Measurements from ENCODE around the gene MYMK. TPM values are rescaled to one million over a fixed set of nuclear protein-coding genes. Genes with fewer than 3 reads are reported as not detected.

Gene MYMK
- total and polyA plus RNA-seq, 2 of the 13 experiments (the other 11 are each of a cell fraction or from before 2014, with no cell fraction given) = not detected

GRCh38 chr9:133477992-133478850 lies 46.5 kb downstream of the MYMK start (continued):
- TF ChIP-seq ZNF747 (CRISPR knock-in tag; IDR thresholded peaks at IDR 0.05; ENCODE audit: borderline replicate concordance) = no peak
- no peak for TF ChIP-seq ZNF710 (CRISPR knock-in tag; IDR thresholded peaks at IDR 0.05; ENCODE audit: borderline replicate concordance)
- no peak for TF ChIP-seq SMARCC2 (IDR thresholded peaks at IDR 0.05)
- TF ChIP-seq ZNF7 (CRISPR knock-in tag; IDR thresholded peaks at IDR 0.05) = no peak
- TF ChIP-seq SAP130 (CRISPR knock-in tag; IDR thresholded peaks at IDR 0.05; ENCODE audit: low read depth) = peak; percentile 50
- peak; percentile 21; the same call in 1 of the 2 replicates for TF ChIP-seq SOX5 (CRISPR knock-in tag; IDR thresholded peaks at IDR 0.05; ENCODE audit: borderline replicate concordance)
- TF ChIP-seq KLF12 (CRISPR knock-in tag; IDR thresholded peaks at IDR 0.05; ENCODE audit: borderline replicate concordance) = no peak
- no peak for TF ChIP-seq ZNF224 (CRISPR knock-in tag; IDR thresholded peaks at IDR 0.05)
- TF ChIP-seq ZNF891 (CRISPR knock-in tag; IDR thresholded peaks at IDR 0.05) = no peak
- peak; percentile 76 for TF ChIP-seq HNF4A (CRISPR knock-in tag; IDR thresholded peaks at IDR 0.05)
- no peak for TF ChIP-seq SNRNP70 (IDR thresholded peaks at IDR 0.05; ENCODE audit: low read depth, low read length)
- TF ChIP-seq MTA3 (CRISPR knock-in tag; IDR thresholded peaks at IDR 0.05) = no peak
- TF ChIP-seq ZNF615 (CRISPR knock-in tag; IDR thresholded peaks at IDR 0.05; ENCODE audit: borderline replicate concordance) = no peak
- TF ChIP-seq ZBTB4 (CRISPR knock-in tag; IDR thresholded peaks at IDR 0.05; ENCODE audit: borderline replicate concordance) = no peak
- peak; percentile 41; the same call in 1 of the 2 replicates for TF ChIP-seq ELF1 (CRISPR knock-in tag; IDR thresholded peaks at IDR 0.05)
- no peak for TF ChIP-seq ZFP41 (CRISPR knock-in tag; IDR thresholded peaks at IDR 0.05; ENCODE audit: borderline replicate concordance)
- TF ChIP-seq MYC (CRISPR knock-in tag; IDR thresholded peaks at IDR 0.05; ENCODE audit: borderline replicate concordance) = no peak; the same call in 1 of the 2 replicates
- TF ChIP-seq TMF1 (CRISPR knock-in tag; IDR thresholded peaks at IDR 0.05; ENCODE audit: low read depth) = no peak
- no peak for TF ChIP-seq NCOA5 (CRISPR knock-in tag; IDR thresholded peaks at IDR 0.05)
- no peak for TF ChIP-seq MAFG (CRISPR knock-in tag; IDR thresholded peaks at IDR 0.05)
- no peak for TF ChIP-seq ZNF510 (CRISPR knock-in tag; IDR thresholded peaks at IDR 0.05; ENCODE audit: low read depth)
- TF ChIP-seq FOXK1 (CRISPR knock-in tag; IDR thresholded peaks at IDR 0.05; ENCODE audit: borderline replicate concordance, low read depth) = no peak
- no peak for TF ChIP-seq RBFOX2 (IDR thresholded peaks at IDR 0.05; ENCODE audit: low read depth, low read length)
